CD14-positive monocyte (primary cell): Measurements from ENCODE around the gene CPAMD8. TPM values are rescaled to one million over a fixed set of nuclear protein-coding genes. Genes with fewer than 3 reads are reported as not detected.

Source experiments
- DNase-seq, 3 donors: peaks; one replicate each; pipeline ENCODE4 v3.0.0-alpha.2; 2011 to 2022
- H2AFZ ChIP-seq: 2 replicates; pipeline ENCODE4 v1.6.0; 2012; ENCODE audit warnings: mild to moderate bottlenecking, low read depth, low read length, inconsistent platforms; ENCODE audit not compliant: insufficient read depth, poor library complexity, severe bottlenecking
- H3K27ac ChIP-seq, 2 donors: 1 replicate in 1 of 2; 2 replicates in 1 of 2; pipeline ENCODE4 v1.5.1; 2012 to 2013; ENCODE audit warnings: low read length in 2 of 2, control low read depth in 1 of 2, inconsistent platforms in 1 of 2, low read depth in 1 of 2, mild to moderate bottlenecking in 1 of 2
- H3K27me3 ChIP-seq, 2 donors: one replicate each; pipeline versions ENCODE4 v1.6.0 to v1.6.1; 2011 to 2013; ENCODE audit warnings: low read length in 2 of 2; ENCODE audit not compliant: control insufficient read depth in 2 of 2, insufficient read depth in 2 of 2
- H3K36me3 ChIP-seq, 2 donors: replicated peaks in 1 of 2; 1 replicate in 1 of 2; 2 replicates in 1 of 2; pipeline versions ENCODE4 v1.5.1 to v1.6.1; 2012 to 2013; ENCODE audit warnings: low read length in 2 of 2, control low read depth in 1 of 2, inconsistent platforms in 1 of 2, mild to moderate bottlenecking in 1 of 2; ENCODE audit not compliant: insufficient read depth in 2 of 2, control insufficient read depth in 1 of 2
- H3K4me1 ChIP-seq, 2 donors: 1 replicate in 1 of 2; 2 replicates in 1 of 2; pipeline versions ENCODE4 v1.5.1 to v1.6.1; 2012 to 2013; ENCODE audit warnings: low read length in 2 of 2, control low read depth in 1 of 2, inconsistent platforms in 1 of 2, mild to moderate bottlenecking in 1 of 2, moderate library complexity in 1 of 2; ENCODE audit not compliant: insufficient read depth in 2 of 2, control insufficient read depth in 1 of 2
- H3K4me2 ChIP-seq: replicated peaks from 2 replicates; pipeline ENCODE3; 2012; ENCODE audit warnings: low read length, moderate library complexity, mild to moderate bottlenecking; ENCODE audit not compliant: poor library complexity, severe bottlenecking; ENCODE audit errors: extremely low read depth
- H3K4me3 ChIP-seq, 3 experiments: fragments of 200-600 bp in 1 of 3; sonication (generic) in 1 of 3; replicated peaks in 1 of 3; 1 replicate in 2 of 3; 2 replicates in 1 of 3; pipeline ENCODE4 v1.5.1; 2011 to 2013; ENCODE audit warnings: low read length in 3 of 3, mild to moderate bottlenecking in 3 of 3, control low read depth in 2 of 3, low read depth in 2 of 3, inconsistent platforms in 1 of 3, moderate library complexity in 1 of 3
- H3K79me2 ChIP-seq: 2 replicates; pipeline ENCODE4 v1.6.0; 2012; ENCODE audit warnings: mild to moderate bottlenecking, control low read depth, inconsistent platforms, low read length, moderate library complexity; ENCODE audit not compliant: insufficient read depth
- H3K9ac ChIP-seq: 2 replicates; pipeline ENCODE4 v1.6.0; 2017; ENCODE audit warnings: low read length, mild to moderate bottlenecking; ENCODE audit not compliant: insufficient read depth, poor library complexity, severe bottlenecking
- H3K9me3 ChIP-seq, 2 donors: replicated peaks in 1 of 2; 1 replicate in 1 of 2; 2 replicates in 1 of 2; pipeline versions ENCODE4 v1.5.1 to v1.6.1; 2012 to 2013; ENCODE audit warnings: low read length in 2 of 2, control low read depth in 1 of 2; ENCODE audit not compliant: control insufficient read depth in 1 of 2, insufficient read depth in 1 of 2
- H4K20me1 ChIP-seq: 2 replicates; pipeline ENCODE4 v1.6.0; 2012; ENCODE audit warnings: mild to moderate bottlenecking, low read length, control low read depth, moderate library complexity; ENCODE audit not compliant: insufficient read depth
- H3K27ac Mint-ChIP-seq, 7 donors: one replicate each; pipeline ENCODE4 v1.8.0; 2020; ENCODE audit warnings: mild to moderate bottlenecking in 7 of 7, mixed read lengths in 7 of 7, moderate library complexity in 6 of 7, inconsistent platforms in 2 of 7
- H3K27me3 Mint-ChIP-seq, 3 donors: one replicate each; pipeline ENCODE4 v1.8.0; 2021 to 2022; ENCODE audit warnings: low read depth in 3 of 3, mild to moderate bottlenecking in 3 of 3, mixed read lengths in 3 of 3, moderate library complexity in 3 of 3, inconsistent platforms in 1 of 3
- H3K36me3 Mint-ChIP-seq, 2 donors: one replicate each; pipeline ENCODE4 v1.8.0; 2020; ENCODE audit warnings: mixed read lengths in 2 of 2, inconsistent platforms in 1 of 2, mild to moderate bottlenecking in 1 of 2
- H3K4me1 Mint-ChIP-seq: one replicate; pipeline ENCODE4 v1.8.0; 2020; ENCODE audit warnings: mild to moderate bottlenecking, mixed read lengths
- H3K4me3 Mint-ChIP-seq, 2 donors: one replicate each; pipeline ENCODE4 v1.8.0; 2020; ENCODE audit warnings: mild to moderate bottlenecking in 2 of 2, mixed read lengths in 2 of 2, moderate library complexity in 1 of 2
- H3K9me3 Mint-ChIP-seq, 7 donors: one replicate each; pipeline ENCODE4 v1.8.0; 2020 to 2022; ENCODE audit warnings: mixed read lengths in 7 of 7, mild to moderate bottlenecking in 6 of 7, moderate library complexity in 6 of 7, inconsistent platforms in 2 of 7
- CTCF ChIP-seq: fragments of 200-600 bp; IDR thresholded peaks from one replicate; pipeline ENCODE4 v1.8.0; 2022; ENCODE audit warnings: antibody characterized with exemption, mild to moderate bottlenecking
- WGBS: methylation state at CpG from one replicate; pipeline ENCODE4 v1.1.5; 2013; ENCODE audit warnings: missing lambda C conversion rate; ENCODE audit not compliant: insufficient coverage; 5-methylcytosine and 5-hydroxymethylcytosine counted together
- intact Hi-C, 2 donors: fragments of 100-400 bp; cut with micrococcal nuclease; formaldehyde crosslinking; loops; one replicate each; pipeline versions ENCODE4 v1.15.0 to v1.15.1; 2023
- polyA plus RNA-seq, 3 donors: library from polyadenylated mRNA; depleted of rRNA in 1 of 3; unstranded in 2 of 3; stranded (reverse) in 1 of 3; fragments of 300-500 nt in 2 of 3; fragments of >200 nt in 1 of 3; fragmentation: Illumina TruSeq in 2 of 3; gene quantifications; 1 replicate in 2 of 3; 2 replicates in 1 of 3; pipeline ENCODE4 v1.2.3, GENCODE V29; 2012 to 2021

The CPAMD8 gene
- polyA plus RNA-seq, 3 donors: 5.1 to 53.4 (median 5.4) TPM

GRCh38 chr19:17005000-17005399 lies 21.6 kb downstream of the CPAMD8 start:
- H3K27me3 Mint-ChIP-seq: peaks cover 10 to 28% (median 14%) of the 10 kb centered on the region in 3 donors
- peaks cover 28 to 49% of the 10 kb centered on the region in 2 donors for H3K4me1 ChIP-seq
- H3K79me2 ChIP-seq: no peaks in the 10 kb centered on the region
- no peaks in the 10 kb centered on the region for H4K20me1 ChIP-seq
- H2AFZ ChIP-seq: no peak overlapping the region
- DNase-seq: no peak
- no peak overlapping the region for H3K4me3 ChIP-seq
- no peaks in the 10 kb centered on the region for H3K27me3 ChIP-seq
- no peak overlapping the region for H3K9ac ChIP-seq
- H3K27ac ChIP-seq: no peak overlapping the region
- peaks cover 0 to 7% (median 0%) of the 10 kb centered on the region in 7 donors for H3K9me3 Mint-ChIP-seq
- no peaks in the 10 kb centered on the region for H3K36me3 ChIP-seq
- TF ChIP-seq CTCF: no peak
- H3K4me2 ChIP-seq: no peak overlapping the region
- WGBS: 96% methylated on average over 3 of the region's 3 CpGs
- intact Hi-C loops: no loop called here
- no peak overlapping the region for H3K4me3 Mint-ChIP-seq
- no peaks in the 10 kb centered on the region for H3K9me3 ChIP-seq
- peaks cover 37% of the 10 kb centered on the region for H3K4me1 Mint-ChIP-seq
- H3K36me3 Mint-ChIP-seq: peaks cover 0 to 3% of the 10 kb centered on the region in 2 donors
- H3K27ac Mint-ChIP-seq: peak overlapping the region in 1 of 7 donors; percentile 28

GRCh38 chr19:17004386-17004785 lies 22.2 kb downstream of the CPAMD8 start:
- Mint-ChIP-seq H3K4me1 (peaks cover 31% of the 10 kb centered on the region), H3K27me3 (peaks cover 10 to 28% (median 14%) of the 10 kb centered on the region in 3 donors), H3K27ac (no peak overlapping the region), H3K36me3 (peaks cover 0 to 7% of the 10 kb centered on the region in 2 donors), H3K9me3 (peaks cover 0 to 4% (median 0%) of the 10 kb centered on the region in 7 donors), H3K4me3 (no peak overlapping the region)
- no peak overlapping the region for H3K4me3 ChIP-seq
- no peak for TF ChIP-seq CTCF
- H3K36me3 ChIP-seq: no peaks in the 10 kb centered on the region
- no peak overlapping the region for H3K9ac ChIP-seq
- H3K27me3 ChIP-seq: no peaks in the 10 kb centered on the region
- intact Hi-C loops: no loop called here
- no peak overlapping the region for H2AFZ ChIP-seq
- H3K9me3 ChIP-seq: no peaks in the 10 kb centered on the region
- no peaks in the 10 kb centered on the region for H3K79me2 ChIP-seq
- H4K20me1 ChIP-seq: no peaks in the 10 kb centered on the region
- no peak overlapping the region for H3K27ac ChIP-seq
- no peak overlapping the region for H3K4me2 ChIP-seq
- no peak for DNase-seq
- WGBS: 100% methylated on average over 9 of the region's 15 CpGs
- peaks cover 22 to 43% of the 10 kb centered on the region in 2 donors for H3K4me1 ChIP-seq
